HG02623 (cell line): ENCODE measurements around the gene PPP2R5C.

Experiments
- ATAC-seq: cut with Tn5 transposase; IDR thresholded peaks from one replicate; pipeline ENCODE4 v1.9.1; 2021; ENCODE audit warnings: moderate library complexity; ENCODE audit not compliant: unreplicated experiment

Gene PPP2R5C

DNA sequence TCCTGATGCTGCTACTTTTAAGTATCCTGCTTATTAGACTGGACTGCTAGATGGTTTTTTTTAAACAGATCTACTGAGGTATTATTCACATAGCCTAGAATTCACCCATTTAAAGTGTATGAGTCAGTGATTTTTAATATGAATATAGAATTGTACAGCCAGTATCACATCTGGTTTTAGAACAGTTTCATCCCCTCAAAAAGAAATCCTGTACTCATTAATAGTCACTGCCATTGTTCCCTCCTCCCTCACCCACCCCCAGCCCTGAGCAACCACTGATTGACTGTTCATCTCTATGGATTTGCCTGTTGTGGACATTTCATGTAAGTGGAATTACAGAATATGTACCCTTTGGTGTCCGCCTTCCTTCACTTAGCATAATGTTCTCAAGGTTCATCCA, 98.4 kb downstream of the PPP2R5C start:
- ATAC-seq, result no peak

DNA sequence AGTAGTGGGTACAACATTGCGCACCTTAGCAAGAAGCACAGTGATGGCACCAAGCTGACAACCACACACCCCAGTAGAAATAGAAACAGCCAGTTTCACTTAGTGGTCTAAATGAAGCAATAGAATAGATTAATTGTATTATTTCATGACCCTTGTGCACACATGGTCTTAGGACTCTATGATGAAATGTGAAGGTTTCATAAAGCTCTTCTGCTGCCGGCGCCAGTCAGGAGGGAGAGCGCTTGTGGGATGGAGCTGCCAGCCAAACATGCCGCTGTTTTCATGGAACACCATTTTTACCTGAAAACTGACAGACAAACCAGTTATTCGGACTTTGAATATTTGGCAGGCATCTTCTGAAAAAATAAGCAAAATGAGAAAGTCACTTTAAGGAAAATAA, 100.0 kb downstream of the PPP2R5C start:
- no peak for ATAC-seq

DNA sequence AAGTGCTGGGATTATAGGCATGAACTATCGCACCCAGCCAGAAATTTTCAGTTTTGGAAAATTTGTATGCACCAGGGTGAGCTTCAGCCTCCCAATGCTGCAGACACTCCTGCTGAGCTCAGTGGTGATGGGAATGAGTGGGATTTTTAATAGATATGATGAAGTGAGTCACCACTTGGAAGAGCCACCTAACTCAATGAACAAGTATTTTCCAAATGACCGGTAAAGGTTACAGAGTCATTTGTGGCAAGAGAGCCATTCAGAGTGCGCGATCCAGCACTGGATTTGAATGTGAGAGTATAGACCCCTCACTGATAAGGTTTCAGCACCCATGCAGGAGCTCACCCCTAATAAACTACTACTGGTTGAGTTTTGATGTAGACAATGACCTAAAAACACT, 100.7 kb downstream of the PPP2R5C start:
- no peak for ATAC-seq

DNA sequence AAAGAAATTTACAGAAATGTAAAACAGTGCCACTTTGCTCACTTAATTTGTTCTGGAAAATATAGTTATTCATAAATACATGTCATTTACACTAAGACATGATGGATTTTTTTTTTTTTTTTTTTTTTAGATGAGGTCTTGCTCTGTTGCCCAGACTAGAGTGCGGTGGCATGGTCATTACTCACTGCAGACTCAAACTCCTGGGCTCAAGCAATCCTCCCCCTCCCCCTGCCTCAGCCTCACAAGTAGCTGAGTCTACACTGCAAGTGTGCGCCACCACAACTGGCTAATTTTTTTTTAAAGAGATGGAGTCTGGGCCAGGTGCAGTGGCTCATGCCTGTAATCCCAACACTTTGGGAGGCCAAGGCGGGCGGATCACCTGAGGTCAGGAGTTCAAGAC, 101.2 kb downstream of the PPP2R5C start:
- ATAC-seq, result no peak

DNA sequence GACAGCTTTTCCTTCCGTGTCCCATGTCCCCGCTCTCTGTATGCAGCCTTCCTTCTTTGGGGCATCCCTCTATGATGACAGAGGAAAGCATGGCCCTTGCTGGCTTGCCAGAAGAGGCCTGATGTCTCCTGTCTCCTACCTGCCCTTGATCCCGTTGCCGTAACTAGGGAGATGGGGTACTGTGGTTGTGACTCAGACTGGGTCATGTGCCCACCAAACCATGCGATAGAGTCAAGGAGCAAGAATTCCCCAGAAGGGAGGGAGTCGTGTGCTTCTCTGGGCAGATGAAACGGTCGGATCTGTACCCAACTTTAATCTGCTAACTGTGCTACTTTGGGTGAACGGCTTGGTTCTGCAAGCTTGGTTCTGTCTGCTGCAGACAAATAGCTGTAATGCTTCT, 103.8 kb downstream of the PPP2R5C start:
- ATAC-seq, result no peak

DNA sequence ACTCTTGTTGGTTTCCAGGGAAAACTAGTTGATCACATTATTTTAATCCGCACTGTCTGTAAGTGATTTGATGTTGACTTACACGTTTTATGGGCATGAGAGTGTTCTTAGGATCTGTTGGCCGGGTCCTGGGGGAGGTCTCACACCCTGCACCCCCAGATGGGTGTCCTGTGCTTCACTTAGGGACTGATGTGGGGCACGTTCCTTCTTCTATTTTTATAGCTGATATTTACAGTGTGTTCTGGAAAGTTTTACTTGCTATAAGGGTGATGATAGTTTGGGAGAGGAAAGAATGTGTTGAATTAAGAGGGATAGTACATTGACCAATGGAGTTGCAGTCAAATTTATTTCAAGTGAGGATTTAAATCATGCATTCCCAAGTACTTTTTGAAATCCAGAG, 106.3 kb downstream of the PPP2R5C start:
- no peak for ATAC-seq

DNA sequence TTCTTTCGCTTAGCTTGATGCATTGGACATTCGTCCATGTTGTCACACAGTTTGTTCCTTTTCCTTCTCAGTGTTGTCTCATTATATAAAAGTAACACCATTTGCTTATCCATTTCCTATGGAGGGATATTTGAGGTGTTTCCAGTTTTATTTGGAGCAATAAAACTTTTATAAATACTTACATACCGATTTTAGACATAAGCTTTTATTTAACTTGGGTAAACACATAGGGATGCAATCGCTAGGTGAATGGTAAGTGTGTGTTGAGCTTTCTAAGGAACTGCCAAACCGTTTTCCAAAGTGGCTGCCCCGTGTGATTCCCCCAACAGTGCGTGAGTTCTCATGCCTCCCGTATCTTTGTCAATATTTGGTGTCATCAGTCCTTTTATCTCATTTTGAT, 107.7 kb downstream of the PPP2R5C start:
- no peak for ATAC-seq

DNA sequence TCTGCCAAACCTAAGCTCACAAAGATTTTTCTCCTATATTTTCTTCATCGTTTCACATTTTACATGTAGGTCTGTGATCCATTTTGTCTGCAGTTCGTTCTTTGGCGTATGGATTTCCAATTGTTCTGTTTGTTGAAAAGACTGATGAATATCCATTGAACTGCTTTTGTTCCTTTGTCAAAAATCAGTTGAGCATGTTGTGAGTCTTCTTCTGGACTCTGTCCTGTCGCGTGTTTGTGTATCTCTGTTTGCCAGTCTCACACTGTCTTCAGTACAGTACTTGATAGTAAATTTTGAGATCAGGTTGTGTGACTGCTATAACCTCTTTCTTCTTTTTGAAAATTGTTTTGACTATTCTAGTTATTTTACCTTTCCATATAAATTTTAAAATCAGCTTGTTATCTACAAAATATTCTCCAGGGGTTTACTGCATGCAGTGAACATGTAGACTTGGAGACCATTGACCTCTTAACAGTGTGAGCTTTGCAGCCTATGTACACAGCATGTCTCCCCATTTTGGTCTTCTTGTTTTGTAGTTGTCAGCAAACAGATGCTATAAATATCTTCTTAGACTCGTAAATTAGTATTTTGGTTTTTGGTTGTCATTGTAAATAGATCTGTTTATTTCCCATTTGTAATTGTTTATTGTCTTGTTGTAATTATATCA, 108.9 kb downstream of the PPP2R5C start:
- no peak for ATAC-seq

DNA sequence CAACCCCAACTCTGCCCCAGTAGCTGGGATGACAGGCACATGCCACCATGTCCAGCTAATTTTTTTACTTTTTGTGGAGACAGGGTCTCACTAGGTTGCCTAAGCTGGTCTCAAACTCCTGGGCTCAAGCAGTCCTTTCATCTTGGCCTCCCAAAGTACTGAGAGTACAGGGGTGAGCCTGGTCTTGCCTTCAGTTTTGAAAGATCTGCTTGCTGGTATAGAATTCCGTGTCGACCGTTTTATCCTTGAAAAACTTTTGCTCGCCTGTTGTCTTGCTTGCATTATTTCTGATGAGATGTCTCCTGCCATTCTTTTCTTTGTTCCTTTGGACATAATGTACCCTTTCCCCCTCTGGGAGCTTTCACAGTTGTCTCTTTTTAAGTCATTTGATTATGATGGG, 110.8 kb downstream of the PPP2R5C start:
- ATAC-seq, result no peak

DNA sequence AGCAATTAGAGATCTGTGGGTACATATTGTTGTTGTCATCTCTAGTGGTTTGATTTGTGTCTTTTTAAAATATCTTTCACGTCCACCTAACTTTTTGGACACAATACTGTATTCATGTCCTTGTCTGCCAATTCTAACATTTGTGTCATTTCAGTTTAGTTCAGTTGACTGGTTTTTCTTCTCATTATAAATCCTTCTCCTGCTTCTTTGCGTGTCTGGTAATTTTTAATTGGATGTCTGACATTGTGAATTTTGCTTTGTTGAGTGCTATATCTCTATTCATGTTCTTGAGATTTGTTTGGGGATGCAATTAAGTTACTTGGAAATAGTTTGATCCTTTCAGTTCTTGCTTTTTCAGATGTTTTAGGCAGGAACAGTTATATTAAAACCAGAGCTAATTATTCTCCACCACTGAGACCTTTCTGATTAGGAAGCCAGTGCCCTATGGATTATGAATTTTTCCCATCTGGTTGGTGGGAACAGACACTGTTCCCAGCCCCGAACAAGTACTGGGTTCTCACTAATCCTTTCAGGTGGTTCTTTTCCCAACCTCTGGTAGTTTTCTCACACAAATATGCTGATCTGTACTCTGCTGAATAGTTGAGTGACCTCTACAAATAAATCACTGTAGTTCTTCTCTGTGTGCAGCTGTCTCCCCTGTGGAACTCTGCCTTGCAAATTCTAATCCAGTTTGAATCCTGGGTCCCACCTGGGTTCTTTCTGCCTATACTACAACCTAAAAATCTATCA, 111.7 kb downstream of the PPP2R5C start:
- ATAC-seq, result no peak

DNA sequence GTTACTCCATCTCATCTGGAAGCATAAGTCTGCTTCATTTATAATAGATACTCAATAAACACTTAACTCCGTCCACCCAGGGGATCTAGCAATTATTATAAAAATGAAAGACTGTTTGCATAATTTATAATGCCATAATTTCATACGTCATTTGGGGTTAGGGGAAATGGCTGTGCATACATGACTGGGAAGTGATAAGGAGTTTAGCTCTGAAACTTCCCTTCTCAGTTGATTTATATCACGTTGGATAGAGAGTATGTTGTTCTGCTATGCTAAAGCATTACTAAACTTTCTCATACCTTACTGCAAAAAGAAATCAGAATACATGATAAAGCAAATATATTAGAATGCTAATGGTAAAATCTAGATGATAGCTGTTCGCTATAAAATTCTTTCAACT, 112.5 kb downstream of the PPP2R5C start:
- no peak for ATAC-seq

DNA sequence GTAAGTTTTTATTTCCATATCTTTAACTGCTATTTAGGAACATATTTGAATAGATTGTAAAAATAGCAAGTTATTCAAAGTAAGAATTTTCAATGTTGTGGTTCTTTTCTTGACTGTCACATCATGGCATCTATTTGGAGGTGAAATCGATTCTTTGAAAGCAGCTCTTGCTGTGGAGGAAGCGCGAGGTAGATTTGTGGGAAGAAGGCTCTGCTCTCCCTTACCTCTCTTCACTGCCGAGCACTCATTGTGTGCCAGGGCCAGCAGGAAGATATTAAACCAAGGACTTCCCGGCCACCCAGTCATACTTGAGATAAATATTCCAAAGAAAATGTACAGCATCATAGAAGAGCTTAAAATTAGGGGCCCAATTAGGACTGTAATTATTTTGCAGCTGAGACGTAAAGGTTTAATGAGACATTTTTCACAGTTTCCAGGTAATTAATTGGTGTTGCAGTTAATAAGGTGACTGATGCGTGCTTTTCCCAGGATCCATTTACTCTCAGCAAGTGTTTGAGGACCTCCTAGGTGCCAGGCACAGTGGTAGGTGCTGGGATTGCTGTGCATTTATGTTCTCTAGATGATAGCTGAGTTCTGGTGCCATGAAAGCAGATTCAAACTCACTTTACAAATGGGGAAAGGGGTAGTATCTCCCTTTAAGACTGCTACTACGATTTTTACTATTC, 113.7 kb downstream of the PPP2R5C start:
- ATAC-seq, result no peak

DNA sequence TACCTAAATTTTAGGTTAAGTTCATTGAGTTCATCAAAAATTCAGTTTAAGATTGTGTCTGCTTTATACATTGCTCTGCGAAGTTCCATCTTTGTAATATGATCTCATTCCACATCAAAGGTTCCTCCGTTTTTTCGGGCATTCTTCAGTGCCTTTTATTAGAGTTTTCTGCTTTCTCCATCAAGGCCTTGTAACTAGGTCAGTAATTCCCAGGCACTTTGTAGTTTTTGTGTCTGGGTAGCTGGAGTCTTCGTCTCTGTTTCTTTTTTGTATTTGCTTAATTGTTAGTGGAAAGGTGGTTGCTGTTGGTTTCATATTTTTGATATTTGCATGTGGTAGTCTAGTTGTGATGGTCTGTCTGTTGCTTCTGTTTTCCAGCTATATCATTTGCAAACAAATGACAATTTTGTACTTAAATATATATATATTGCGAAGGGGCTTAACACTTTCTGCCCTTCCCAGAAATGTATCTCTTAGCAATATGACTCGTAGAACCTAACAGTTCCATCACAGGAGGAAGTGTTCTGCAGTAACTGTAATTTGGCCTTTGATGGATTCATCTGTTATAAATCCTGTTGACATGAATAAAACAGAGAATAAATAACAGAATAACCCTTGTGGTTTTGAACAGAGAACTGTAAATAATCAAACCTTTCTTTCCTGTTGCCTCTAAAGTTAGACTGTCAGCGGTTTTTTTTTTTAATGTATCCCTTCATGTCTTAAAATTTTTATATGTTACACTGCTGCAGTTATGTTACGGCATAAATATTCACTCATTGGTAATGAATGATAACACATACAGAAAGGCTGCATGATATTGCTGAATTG, 114.4 kb downstream of the PPP2R5C start:
- ATAC-seq, result peak; percentile 28

DNA sequence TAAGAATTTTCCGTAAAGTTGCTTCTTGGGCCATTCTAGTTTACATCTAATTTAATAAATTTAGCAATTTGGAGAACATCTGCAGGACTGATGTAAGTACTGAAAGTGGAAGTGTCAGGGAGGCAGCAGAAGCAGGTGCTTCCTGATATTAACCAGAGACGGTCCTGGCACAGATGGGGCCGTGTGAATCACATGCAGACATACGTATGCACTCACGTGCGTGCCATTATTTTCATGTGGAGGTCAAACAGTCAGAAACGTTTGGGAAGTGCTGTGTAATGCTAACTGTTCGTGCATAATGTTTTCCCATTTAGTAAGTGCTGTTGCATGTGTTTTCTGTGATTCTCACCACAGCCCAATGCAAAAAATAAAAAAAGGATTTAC, 115.0 kb downstream of the PPP2R5C start:
- ATAC-seq, result peak; percentile 86

DNA sequence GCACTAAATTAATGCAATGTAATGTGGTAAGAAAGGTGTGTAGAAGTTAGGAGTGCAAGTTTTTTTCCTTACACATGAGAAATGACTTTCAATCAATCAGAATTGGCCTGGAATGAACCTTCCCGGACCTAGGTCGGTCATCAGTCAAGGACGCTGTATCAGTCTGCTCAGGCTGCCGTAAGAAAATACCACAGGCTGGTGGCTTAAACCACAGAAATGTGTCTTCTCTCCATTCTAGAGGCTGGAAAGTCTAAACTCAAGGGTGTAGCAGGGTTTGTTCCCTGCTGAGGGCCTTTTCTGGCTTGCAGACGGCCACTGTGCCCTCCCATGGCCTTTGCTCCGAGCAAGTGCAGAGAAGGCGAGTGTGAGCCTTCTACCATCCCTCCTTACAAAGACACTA, 116.3 kb downstream of the PPP2R5C start:
- ATAC-seq, result no peak

DNA sequence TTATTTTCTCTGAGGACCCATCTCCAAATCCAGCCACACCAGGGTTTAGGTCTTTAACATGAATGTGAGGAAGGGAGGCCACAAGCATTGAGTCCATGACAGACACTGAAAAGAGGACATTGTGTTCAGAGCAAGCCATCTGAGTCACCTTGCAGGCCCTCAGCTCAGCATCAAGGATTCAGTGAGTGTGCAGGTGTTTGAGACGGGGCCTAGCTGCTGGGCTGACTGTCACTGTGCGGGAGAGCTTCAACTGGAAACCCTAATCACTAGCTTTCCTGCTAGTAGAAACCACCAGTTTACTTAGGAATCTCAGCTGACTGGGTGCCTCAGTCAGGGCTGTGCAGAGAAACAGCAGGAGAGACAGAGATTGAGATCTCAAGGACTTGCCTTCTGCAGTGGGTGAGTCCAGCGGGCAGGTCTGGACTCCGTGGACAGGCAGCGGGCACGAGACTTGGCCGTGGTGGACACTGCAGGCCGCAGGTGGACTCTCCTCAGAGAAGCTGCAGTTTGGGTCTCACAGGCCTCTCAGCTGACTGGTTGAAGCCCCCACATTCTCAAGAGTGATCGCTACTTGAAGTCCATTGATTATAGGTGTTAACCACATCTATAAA, 116.8 kb downstream of the PPP2R5C start:
- ATAC-seq, result no peak

DNA sequence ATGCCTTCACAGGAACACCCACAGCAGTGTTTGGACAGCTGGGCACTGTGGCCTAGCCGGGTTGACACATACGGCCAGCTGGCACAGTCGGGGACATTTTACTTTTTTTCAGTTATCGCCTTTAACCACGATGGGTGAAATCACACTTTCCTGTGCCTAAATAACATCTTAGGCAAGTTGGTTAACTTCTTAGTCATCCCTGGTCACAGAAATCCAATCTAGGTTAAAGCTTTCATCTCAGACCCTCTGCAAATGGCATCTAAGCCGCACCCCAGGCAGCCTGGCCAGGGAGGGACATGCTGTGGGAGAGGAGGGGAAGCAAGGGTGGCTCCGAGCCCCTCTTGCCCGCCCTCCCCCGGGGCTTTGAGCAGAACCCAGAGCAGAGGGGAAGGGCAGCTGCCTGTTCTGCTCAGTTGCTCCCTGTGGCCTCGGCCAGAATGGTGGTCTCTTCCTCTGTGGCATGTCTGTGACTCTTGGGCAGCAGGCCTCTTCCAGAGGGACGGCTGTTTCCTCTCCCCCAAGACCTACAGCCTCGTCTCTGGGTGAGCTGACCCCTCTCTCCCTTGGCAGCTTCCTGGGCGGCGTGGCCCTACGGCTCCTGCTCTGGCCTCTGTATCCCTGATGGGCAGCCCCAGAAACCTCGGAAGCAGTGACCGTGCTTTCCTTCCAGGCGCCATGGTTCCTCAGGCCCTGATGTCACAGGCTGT, 117.5 kb downstream of the PPP2R5C start:
- no peak for ATAC-seq

DNA sequence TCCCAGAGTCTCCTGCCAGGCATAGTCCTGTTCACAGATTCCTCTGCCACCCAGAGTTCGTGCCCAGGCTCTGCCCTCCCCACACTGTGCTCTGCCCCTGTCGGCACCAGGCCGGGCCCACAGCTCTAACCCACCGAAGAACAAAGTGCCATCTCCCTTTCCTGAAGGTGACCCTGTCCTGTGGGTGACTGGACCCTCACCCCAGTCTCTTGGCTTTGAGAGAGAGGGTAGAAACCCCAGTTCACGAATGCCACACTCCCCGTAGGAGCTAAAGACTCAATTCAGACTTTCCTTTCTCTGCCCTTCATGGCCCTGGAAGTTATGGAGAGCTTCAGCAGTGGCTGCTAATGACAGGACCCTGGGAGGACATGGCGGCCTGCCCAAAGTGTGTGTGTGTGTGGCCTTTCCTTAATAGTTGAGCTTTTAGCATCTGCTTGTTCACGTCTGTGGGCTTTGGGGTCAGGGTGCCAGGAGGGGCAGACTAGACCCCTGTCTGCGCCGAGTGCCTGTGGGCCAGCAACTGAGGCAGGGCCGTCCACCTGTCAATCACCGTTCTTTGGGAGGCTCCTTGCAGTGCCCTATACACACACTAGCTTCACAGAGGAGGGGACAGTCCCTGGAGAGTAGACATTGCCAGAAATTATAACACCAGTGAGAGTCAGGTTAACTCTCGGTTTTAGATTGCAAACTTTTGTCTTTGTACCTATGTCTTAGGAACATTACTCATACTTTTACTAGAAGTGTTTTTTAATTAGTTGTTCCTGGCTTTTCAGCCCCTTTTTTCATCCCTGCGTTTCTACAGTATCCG, 118.2 kb downstream of the PPP2R5C start:
- no peak for ATAC-seq

DNA sequence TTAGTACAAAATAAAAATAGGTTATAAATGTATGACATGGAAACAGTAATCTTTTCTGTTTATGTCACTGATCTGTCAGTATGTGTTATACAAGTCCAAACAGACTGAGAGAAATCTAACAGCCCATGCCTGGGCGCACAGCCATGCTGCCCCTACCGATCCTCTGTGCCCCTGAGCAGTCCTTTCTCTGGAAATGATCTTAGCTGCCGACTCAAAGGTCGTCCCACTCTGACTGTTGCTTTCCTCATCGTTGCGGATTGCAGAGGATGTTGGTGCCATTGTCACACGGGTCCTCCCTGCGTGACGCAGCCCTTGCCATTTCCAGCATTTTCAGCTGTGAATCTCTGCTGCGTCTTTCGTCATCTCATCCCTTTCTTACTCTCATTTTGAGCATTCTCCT, 119.9 kb downstream of the PPP2R5C start:
- ATAC-seq, result no peak
